Endothelial cell of umbilical vein (primary cell): Measurements from ENCODE around the gene SLC24A3. TPM values are rescaled to one million over a fixed set of nuclear protein-coding genes. Genes with fewer than 3 reads are reported as not detected.

Source experiments
- BruUV-seq: library from RNA; stranded (reverse); fragments of 400-500 nt; replicated peaks from 2 replicates; lab custom pipeline; 2021; lab: Mats Ljungman, UMichigan
- CTCF ChIA-PET: fragments of 300-600, 350-600 bp; sonication (Branson Sonifier 250); formaldehyde crosslinking; loops from one replicate; lab custom pipeline; 2021; ENCODE audit warnings: antibody characterized with exemption, inconsistent platforms; lab: Charles Lee
- POLR2A ChIA-PET: fragments of 300-600, 350-600 bp; sonication (Branson Sonifier 250); formaldehyde crosslinking; loops from one replicate; lab custom pipeline; 2021; ENCODE audit warnings: antibody characterized with exemption, inconsistent platforms; lab: Charles Lee
- DNase-seq: peaks from one replicate; pipeline ENCODE4 v3.0.0-alpha.2; 2011; ENCODE audit warnings: low read depth, low spot score
- FAIRE-seq: peaks from 2 replicates; lab custom pipeline; 2011; peaks lifted over from hg19 to GRCh38; lab: Jason Lieb, UNC
- H2AFZ ChIP-seq: 2 replicates; pipeline ENCODE4 v1.6.0; 2012; ENCODE audit warnings: low read depth, low read length, control low read depth, inconsistent platforms
- H3K27ac ChIP-seq: 2 replicates; pipeline ENCODE4 v1.5.1; 2011; ENCODE audit warnings: low read depth, mild to moderate bottlenecking, control low read depth, low read length, moderate library complexity; ENCODE audit not compliant: insufficient read depth
- H3K27me3 ChIP-seq, 2 experiments: 2 replicates each; pipeline versions ENCODE4 v1.6.0 to v1.6.1; 2011; ENCODE audit warnings: low read length in 2 of 2, mixed read lengths in 1 of 2; ENCODE audit not compliant: control insufficient read depth in 2 of 2, insufficient read depth in 2 of 2
- H3K36me3 ChIP-seq, 2 experiments: 2 replicates in 1 of 2; 3 replicates in 1 of 2; pipeline ENCODE4 v1.5.1; 2011; ENCODE audit warnings: low read length in 2 of 2, mild to moderate bottlenecking in 1 of 2, moderate library complexity in 1 of 2; ENCODE audit not compliant: control insufficient read depth in 2 of 2, insufficient read depth in 2 of 2; ENCODE audit errors: extremely low read depth in 1 of 2
- H3K4me1 ChIP-seq: 3 replicates; pipeline ENCODE4 v1.5.1; 2011; ENCODE audit warnings: mild to moderate bottlenecking, low read length; ENCODE audit not compliant: control insufficient read depth, insufficient read depth; ENCODE audit errors: extremely low read depth
- H3K4me2 ChIP-seq: 2 replicates; pipeline ENCODE4 v1.6.1; 2011; ENCODE audit warnings: low read length, control low read depth, mixed read lengths; ENCODE audit not compliant: insufficient read depth
- H3K4me3 ChIP-seq, 3 experiments: fragments of 200-600 bp in 1 of 3; sonication (generic), shearing (Covaris generic) in 1 of 3; replicated peaks in 1 of 3; 2 replicates each; pipeline ENCODE4 v1.5.1; 2011 to 2016; ENCODE audit warnings: control low read depth in 3 of 3, low read length in 3 of 3, mild to moderate bottlenecking in 2 of 3, inconsistent platforms in 1 of 3, low read depth in 1 of 3, moderate library complexity in 1 of 3; ENCODE audit not compliant: insufficient read depth in 1 of 3
- H3K79me2 ChIP-seq: 2 replicates; pipeline ENCODE4 v1.6.0; 2012; ENCODE audit warnings: low read length, inconsistent platforms; ENCODE audit not compliant: control insufficient read depth, insufficient read depth
- H3K9ac ChIP-seq: replicated peaks from 2 replicates; pipeline ENCODE3; 2011; ENCODE audit warnings: low read length, control low read depth; ENCODE audit not compliant: insufficient read depth; ENCODE audit errors: extremely low read depth
- H3K9me1 ChIP-seq: replicated peaks from 3 replicates; pipeline ENCODE4 v1.6.0; 2011; ENCODE audit warnings: mild to moderate bottlenecking, low read length; ENCODE audit not compliant: control insufficient read depth, insufficient read depth; ENCODE audit errors: extremely low read depth
- H3K9me3 ChIP-seq: replicated peaks from 2 replicates; pipeline ENCODE4 v1.5.1; 2012; ENCODE audit warnings: low read length, inconsistent platforms; ENCODE audit not compliant: control insufficient read depth, insufficient read depth
- H4K20me1 ChIP-seq: replicated peaks from 2 replicates; pipeline ENCODE3; 2011; ENCODE audit warnings: mild to moderate bottlenecking, low read length; ENCODE audit not compliant: control insufficient read depth, insufficient read depth; ENCODE audit errors: extremely low read depth
- CTCF ChIP-seq, 2 donors: IDR thresholded peaks; 1 replicate in 1 of 2; 2 replicates in 1 of 2; pipeline ENCODE4 v1.5.1; 2011; ENCODE audit warnings: low read length in 2 of 2, mild to moderate bottlenecking in 2 of 2, moderate library complexity in 2 of 2, control low read depth in 1 of 2, inconsistent platforms in 1 of 2, low read depth in 1 of 2; ENCODE audit not compliant: insufficient read depth in 1 of 2; ENCODE audit errors: extremely low read depth in 1 of 2
- EZH2 ChIP-seq: IDR thresholded peaks from 2 replicates; pipeline ENCODE4 v1.6.1; 2012; ENCODE audit warnings: borderline replicate concordance, low read depth, mild to moderate bottlenecking, moderate library complexity, low read length, inconsistent platforms; ENCODE audit not compliant: severe bottlenecking
- FOS ChIP-seq: IDR thresholded peaks from 2 replicates; pipeline ENCODE4 v1.6.1; 2011; ENCODE audit warnings: mild to moderate bottlenecking, low read length, moderate library complexity, borderline replicate concordance; ENCODE audit not compliant: insufficient read depth
- MYC ChIP-seq: IDR thresholded peaks from one replicate; pipeline ENCODE4 v1.6.1; 2011; ENCODE audit warnings: mild to moderate bottlenecking, low read depth, low read length
- POLR2A ChIP-seq: IDR thresholded peaks from 2 replicates; pipeline ENCODE4 v1.6.1; 2012; ENCODE audit warnings: low read depth, mild to moderate bottlenecking, control low read depth, low read length
- POLR2AphosphoS5 ChIP-seq: IDR thresholded peaks from 2 replicates; pipeline ENCODE4 v1.6.1; 2012; ENCODE audit warnings: low read depth, mild to moderate bottlenecking, control low read depth, low read length, moderate library complexity; ENCODE audit not compliant: insufficient read depth
- dilution Hi-C: fragments of 300-500 bp; cut with MboI; formaldehyde crosslinking; loops from one replicate; pipeline ENCODE4 v1.15.0; 2019; ENCODE audit warnings: low sequenced_read_pairs; ENCODE audit not compliant: extremely low pct_ligation_motif_present
- intact Hi-C: fragments of 100-400 bp; cut with micrococcal nuclease; formaldehyde crosslinking; loops from one replicate; pipeline ENCODE4 v1.10.0; 2022
- polyA plus RNA-seq, 4 experiments: library from polyadenylated mRNA; depleted of rRNA in 3 of 4; stranded (reverse) in 3 of 4; unstranded in 1 of 4; fragments of >200 nt; gene quantifications; 2 replicates each; pipeline versions ENCODE4 v1.2.1 to v1.2.3, GENCODE V29; 2011 to 2012; ENCODE audit warnings: missing spikeins in 1 of 4
- total RNA-seq: library from RNA; stranded (reverse); gene quantifications from 2 replicates; pipeline ENCODE4 v1.2.3, GENCODE V29; 2021

SLC24A3 gene
- total and polyA plus RNA-seq, 2 donors (not counting 3 experiments of a cell fraction or from before 2014, with no cell fraction given) = not detected

DNA sequence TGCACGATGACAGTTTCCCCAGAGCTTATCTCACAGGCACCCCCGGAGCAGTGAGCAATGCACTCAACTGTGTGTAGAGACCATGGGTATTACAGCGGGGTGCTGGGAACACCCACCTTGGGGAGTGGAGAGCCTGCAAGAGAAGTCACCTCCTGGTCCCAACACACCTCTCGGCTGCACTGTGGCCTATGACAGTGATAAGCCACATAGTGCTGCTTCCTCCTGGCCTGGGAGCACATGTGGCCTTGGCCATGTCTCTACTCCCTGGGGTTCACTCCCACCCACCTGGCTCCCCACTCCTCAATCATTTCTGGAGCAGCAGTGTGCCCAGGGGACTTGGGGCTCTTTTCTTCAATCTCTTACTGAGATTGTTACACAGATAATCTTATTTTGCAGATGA is 77.0 kb downstream of the SLC24A3 start:
- intact Hi-C loops = no loop called here
- no peak overlapping the region for H2AFZ ChIP-seq
- H3K27me3 ChIP-seq = no peaks in the 10 kb centered on the region
- dilution Hi-C loops = no loop called here
- TF ChIP-seq EZH2 (no peak), CTCF (IDR thresholded peaks at IDR 0.05; ENCODE audit: extremely low read depth in 1 of 2, insufficient read depth in 1 of 2, low read depth in 1 of 2, low read length in 2 of 2) (no peak), POLR2AphosphoS5 (no peak), FOS (no peak), POLR2A (no peak)
- no peak overlapping the region for H3K4me3 ChIP-seq
- no peak overlapping the region for H3K9ac ChIP-seq
- H3K9me3 ChIP-seq = no peaks in the 10 kb centered on the region
- DNase-seq (no peak), FAIRE-seq (no peak)
- no peaks in the 10 kb centered on the region for H3K79me2 ChIP-seq
- no peaks in the 10 kb centered on the region for H4K20me1 ChIP-seq
- POLR2A ChIA-PET = no interaction called here
- no peak overlapping the region for H3K4me2 ChIP-seq
- CTCF ChIA-PET = no interaction called here
- H3K27ac ChIP-seq = no peak overlapping the region
- no peaks in the 10 kb centered on the region for H3K4me1 ChIP-seq
- BruUV-seq = no TSS peak
- H3K36me3 ChIP-seq = no peaks in the 10 kb centered on the region
- no peaks in the 10 kb centered on the region for H3K9me1 ChIP-seq

GRCh38 chr20:19291024-19291817 is 78.8 kb downstream of the SLC24A3 start:
- H4K20me1 ChIP-seq = no peaks in the 10 kb centered on the region
- no peaks in the 10 kb centered on the region for H3K9me3 ChIP-seq
- no peaks in the 10 kb centered on the region for H3K4me1 ChIP-seq
- no peak for FAIRE-seq
- ChIA-PET POLR2A (no interaction called here), CTCF (no interaction called here)
- intact Hi-C loops (no loop called here), dilution Hi-C loops (no loop called here)
- TF ChIP-seq MYC (no peak), EZH2 (no peak), POLR2AphosphoS5 (no peak)
- no peaks in the 10 kb centered on the region for H3K36me3 ChIP-seq
- H3K9me1 ChIP-seq = no peaks in the 10 kb centered on the region
- no peak overlapping the region for H2AFZ ChIP-seq
- BruUV-seq = no TSS peak
- H3K4me2 ChIP-seq = no peak overlapping the region
- no peak overlapping the region for H3K4me3 ChIP-seq
- no peaks in the 10 kb centered on the region for H3K79me2 ChIP-seq
- no peak overlapping the region for H3K9ac ChIP-seq
- H3K27ac ChIP-seq = no peak overlapping the region
- no peaks in the 10 kb centered on the region for H3K27me3 ChIP-seq
- DNase-seq = no peak
